PC-3 (cell line): ENCODE measurements around the gene UQCR10.

ENCODE experiments used
- EZH2 ChIP-seq: fragments of 300-600 bp; sonication (generic); IDR thresholded peaks from one replicate; pipeline ENCODE4 v1.6.1; 2017; ENCODE audit warnings: antibody characterized with exemption, mild to moderate bottlenecking, low read length; ENCODE audit not compliant: unreplicated experiment
- EZH2phosphoT487 ChIP-seq: fragments of 300-600 bp; sonication (generic); IDR thresholded peaks from 2 replicates; pipeline ENCODE4 v1.6.1; 2018; ENCODE audit warnings: mild to moderate bottlenecking, antibody characterized with exemption, low read length, borderline replicate concordance
- TF ChIP-seq, protein P1 (sequence below): fragments of 300-600 bp; sonication (generic); conservative IDR thresholded peaks from 2 replicates; pipeline ENCODE4 v1.5.1; 2017; ENCODE audit warnings: antibody characterized with exemption, low read depth, mild to moderate bottlenecking, low read length

- TF ChIP-seq, protein P1, sequence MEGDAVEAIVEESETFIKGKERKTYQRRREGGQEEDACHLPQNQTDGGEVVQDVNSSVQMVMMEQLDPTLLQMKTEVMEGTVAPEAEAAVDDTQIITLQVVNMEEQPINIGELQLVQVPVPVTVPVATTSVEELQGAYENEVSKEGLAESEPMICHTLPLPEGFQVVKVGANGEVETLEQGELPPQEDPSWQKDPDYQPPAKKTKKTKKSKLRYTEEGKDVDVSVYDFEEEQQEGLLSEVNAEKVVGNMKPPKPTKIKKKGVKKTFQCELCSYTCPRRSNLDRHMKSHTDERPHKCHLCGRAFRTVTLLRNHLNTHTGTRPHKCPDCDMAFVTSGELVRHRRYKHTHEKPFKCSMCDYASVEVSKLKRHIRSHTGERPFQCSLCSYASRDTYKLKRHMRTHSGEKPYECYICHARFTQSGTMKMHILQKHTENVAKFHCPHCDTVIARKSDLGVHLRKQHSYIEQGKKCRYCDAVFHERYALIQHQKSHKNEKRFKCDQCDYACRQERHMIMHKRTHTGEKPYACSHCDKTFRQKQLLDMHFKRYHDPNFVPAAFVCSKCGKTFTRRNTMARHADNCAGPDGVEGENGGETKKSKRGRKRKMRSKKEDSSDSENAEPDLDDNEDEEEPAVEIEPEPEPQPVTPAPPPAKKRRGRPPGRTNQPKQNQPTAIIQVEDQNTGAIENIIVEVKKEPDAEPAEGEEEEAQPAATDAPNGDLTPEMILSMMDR, result no peak
- TF ChIP-seq EZH2, result no peak
- no peak for TF ChIP-seq EZH2phosphoT487
These were observed 9.0 kb upstream of the UQCR10 start for GRCh38 chr22:29758068-29758622.
